Kidney (tissue), 14 donors: Measurements from ENCODE around the gene SP4. TPM values are rescaled to one million over a fixed set of nuclear protein-coding genes. Genes with fewer than 3 reads are reported as not detected.
A peak's percentile ranks its signal among the peaks of the same experiment; 100 is the strongest.

ENCODE experiments used
- DNase-seq, 5 donors: peaks; one replicate each; pipeline ENCODE4 v3.0.0-alpha.2; 2013 to 2020
- FAIRE-seq: peaks from 2 replicates; lab custom pipeline; 2012; peaks lifted over from hg19 to GRCh38; lab: Jason Lieb, UNC
- H3K27ac ChIP-seq, 2 donors: one replicate each; pipeline ENCODE4 v1.7.0; 2013; ENCODE audit warnings: low read depth in 2 of 2, low read length in 2 of 2, inconsistent platforms in 1 of 2
- H3K27me3 ChIP-seq: one replicate; pipeline ENCODE4 v1.7.1; 2013; ENCODE audit warnings: low read length, inconsistent platforms; ENCODE audit not compliant: control insufficient read depth, insufficient read depth
- H3K36me3 ChIP-seq, 3 donors: one replicate each; pipeline versions ENCODE4 v1.7.0 to v1.7.1; 2013; ENCODE audit warnings: low read length in 3 of 3, control low read depth in 1 of 3, inconsistent platforms in 1 of 3; ENCODE audit not compliant: insufficient read depth in 3 of 3, control insufficient read depth in 2 of 3
- H3K4me1 ChIP-seq, 3 donors: one replicate each; pipeline versions ENCODE4 v1.7.0 to v1.7.1; 2013; ENCODE audit warnings: low read length in 3 of 3, inconsistent platforms in 1 of 3, low read depth in 1 of 3; ENCODE audit not compliant: control insufficient read depth in 2 of 3, insufficient read depth in 2 of 3
- H3K4me3 ChIP-seq, 3 donors: one replicate each; pipeline versions ENCODE4 v1.7.0 to v1.8.1; 2013; ENCODE audit warnings: low read length in 3 of 3, control low read depth in 1 of 3, inconsistent platforms in 1 of 3
- H3K9ac ChIP-seq, 3 donors: one replicate each; pipeline versions ENCODE4 v1.7.0 to v1.7.1; 2013; ENCODE audit warnings: low read length in 3 of 3, control low read depth in 1 of 3, inconsistent platforms in 1 of 3
- H3K9me3 ChIP-seq, 3 donors: one replicate each; pipeline versions ENCODE4 v1.7.0 to v1.7.1; 2013; ENCODE audit warnings: low read length in 3 of 3, control low read depth in 1 of 3, inconsistent platforms in 1 of 3; ENCODE audit not compliant: control insufficient read depth in 2 of 3, insufficient read depth in 1 of 3
- CTCF ChIP-seq: IDR thresholded peaks from 3 replicates; pipeline ENCODE4 v1.5.1; 2012; ENCODE audit warnings: mild to moderate bottlenecking, moderate library complexity, borderline replicate concordance; ENCODE audit not compliant: insufficient read depth; ENCODE audit errors: extremely low read depth
- intact Hi-C: fragments of 100-400 bp; cut with DNase I; formaldehyde crosslinking; loops from one replicate; pipeline ENCODE4 v1.11.1; 2022
- polyA plus RNA-seq: library from polyadenylated mRNA; stranded (reverse); fragments of 350-450 nt; fragmentation: Illumina TruSeq; extraction: RNeasy Lipid Tissue Mini Kit (QIAGEN cat#74804); gene quantifications from one replicate; pipeline ENCODE4 v1.2.3, GENCODE V29; 2014; ENCODE audit warnings: low read depth, low replicate concordance; ENCODE audit not compliant: insufficient read depth
- total RNA-seq: library from RNA; stranded (reverse); fragmentation: NEBNext Ultra II Directional; extraction: Animal tissue kit (Norgen Biotek cat#: 25700); gene quantifications from one replicate; pipeline ENCODE4 v1.2.1, GENCODE V29; 2021
- donor health status: control.
- donor health status: control.
- donor health status: control.
- donor health status: control.
- donor health status: control.
- donor health status: DM: yes; HTN: yes; CAD: no.
- donor health status: Normal renal cell carcinoma (clear cell type).

The SP4 gene
- total and polyA plus RNA-seq, 2 donors from 2014 or later: 1.2 to 11.2 TPM

GRCh38 chr7:21504021-21504420 is 76.1 kb downstream of the SP4 start:
- DNase-seq: peak in 3 of 5 donors; percentile 11 to 65 (median 63)
- no peaks in the 10 kb centered on the region for H3K9me3 ChIP-seq
- FAIRE-seq: no peak
- no peaks in the 10 kb centered on the region for H3K27me3 ChIP-seq
- H3K36me3 ChIP-seq: no peaks in the 10 kb centered on the region
- no peak overlapping the region for H3K27ac ChIP-seq
- H3K4me3 ChIP-seq: no peak overlapping the region
- no peak for TF ChIP-seq CTCF
- H3K9ac ChIP-seq: no peak overlapping the region
- H3K4me1 ChIP-seq: no peaks in the 10 kb centered on the region
- intact Hi-C loops: no loop called here

- no peaks in the 10 kb centered on the region for H3K4me1 ChIP-seq
- H3K27ac ChIP-seq: no peak overlapping the region
- H3K9ac ChIP-seq: no peak overlapping the region
- intact Hi-C loops: no loop called here
- no peak overlapping the region for H3K4me3 ChIP-seq
- FAIRE-seq: peak; percentile 17
- TF ChIP-seq CTCF: peak; percentile 74
- peak in 2 of 5 donors; percentile 12 to 34 for DNase-seq
- H3K27me3 ChIP-seq: no peaks in the 10 kb centered on the region
- H3K9me3 ChIP-seq: no peaks in the 10 kb centered on the region
- no peaks in the 10 kb centered on the region for H3K36me3 ChIP-seq
Measured at GRCh38 chr7:21507627-21508343, 79.9 kb downstream of the SP4 start.

- Histone ChIP-seq H3K27ac (no peak overlapping the region), H3K27me3 (no peaks in the 10 kb centered on the region), H3K36me3 (no peaks in the 10 kb centered on the region), H3K4me1 (no peaks in the 10 kb centered on the region), H3K9me3 (no peaks in the 10 kb centered on the region), H3K9ac (no peak overlapping the region), H3K4me3 (no peak overlapping the region)
- DNase-seq (no peak), FAIRE-seq (no peak)
- intact Hi-C loops: no loop called here
- TF ChIP-seq CTCF: no peak
Measured at GRCh38 chr7:21508538-21508937, 80.7 kb downstream of the SP4 start.
